ENCODE measurements around the gene PAX1.

Gene PAX1
- total RNA-seq: 0 reads per million in 3 donors

- no peak within 1 kb of the TSS for H3K4me3 ChIP-seq (ENCODE audit: insufficient read depth, low read depth, low read length, poor library complexity, severe bottlenecking)
- no peaks in the 10 kb centered on the region for H3K36me3 ChIP-seq (ENCODE audit: control insufficient read depth, insufficient read depth, low read length)
- no peak for DNase-seq
- H3K9me3 ChIP-seq (ENCODE audit: control insufficient read depth, low read length): no peaks in the 10 kb centered on the region
- no peaks in the 10 kb centered on the region for H3K4me1 ChIP-seq (ENCODE audit: control insufficient read depth, insufficient read depth, low read length, poor library complexity, severe bottlenecking)
- H3K27me3 ChIP-seq (replicated peaks; ENCODE audit: control insufficient read depth, insufficient read depth, low read length, poor library complexity, severe bottlenecking): peaks cover 24% of the 10 kb centered on the region
- H3K27ac ChIP-seq (ENCODE audit: insufficient read depth, low read length, poor library complexity, severe bottlenecking): no peak within 1 kb of the TSS
Measured at GRCh38 chr20:21705575-21706260, at the start of gene PAX1. Gene PAX1, plus strand, starts transcription at chr20:21705664. Its CDS starts 49 bp downstream, at chr20:21705713.

GRCh38 chr20:21656308-21657067, 49.0 kb upstream of the PAX1 start:
- no peaks in the 10 kb centered on the region for H3K36me3 ChIP-seq (ENCODE audit: control insufficient read depth, insufficient read depth, low read length)
- H3K4me1 ChIP-seq (ENCODE audit: control insufficient read depth, insufficient read depth, low read length, poor library complexity, severe bottlenecking): no peaks in the 10 kb centered on the region
- H3K4me3 ChIP-seq (ENCODE audit: insufficient read depth, low read depth, low read length, poor library complexity, severe bottlenecking): no peak overlapping the region
- no peak overlapping the region for H3K27ac ChIP-seq (ENCODE audit: insufficient read depth, low read length, poor library complexity, severe bottlenecking)
- no peak for DNase-seq
- no peaks in the 10 kb centered on the region for H3K9me3 ChIP-seq (ENCODE audit: control insufficient read depth, low read length)
- H3K27me3 ChIP-seq (replicated peaks; ENCODE audit: control insufficient read depth, insufficient read depth, low read length, poor library complexity, severe bottlenecking): no peaks in the 10 kb centered on the region

- no peak for DNase-seq
- no peaks in the 10 kb centered on the region for H3K4me1 ChIP-seq (ENCODE audit: control insufficient read depth, insufficient read depth, low read length, poor library complexity, severe bottlenecking)
- no peak overlapping the region for H3K27ac ChIP-seq (ENCODE audit: insufficient read depth, low read length, poor library complexity, severe bottlenecking)
- no peaks in the 10 kb centered on the region for H3K36me3 ChIP-seq (ENCODE audit: control insufficient read depth, insufficient read depth, low read length)
- no peaks in the 10 kb centered on the region for H3K9me3 ChIP-seq (ENCODE audit: control insufficient read depth, low read length)
- no peak overlapping the region for H3K4me3 ChIP-seq (ENCODE audit: insufficient read depth, low read depth, low read length, poor library complexity, severe bottlenecking)
- H3K27me3 ChIP-seq (replicated peaks; ENCODE audit: control insufficient read depth, insufficient read depth, low read length, poor library complexity, severe bottlenecking): no peaks in the 10 kb centered on the region
Measured at GRCh38 chr20:21661488-21662055, 43.9 kb upstream of the PAX1 start.

DNA sequence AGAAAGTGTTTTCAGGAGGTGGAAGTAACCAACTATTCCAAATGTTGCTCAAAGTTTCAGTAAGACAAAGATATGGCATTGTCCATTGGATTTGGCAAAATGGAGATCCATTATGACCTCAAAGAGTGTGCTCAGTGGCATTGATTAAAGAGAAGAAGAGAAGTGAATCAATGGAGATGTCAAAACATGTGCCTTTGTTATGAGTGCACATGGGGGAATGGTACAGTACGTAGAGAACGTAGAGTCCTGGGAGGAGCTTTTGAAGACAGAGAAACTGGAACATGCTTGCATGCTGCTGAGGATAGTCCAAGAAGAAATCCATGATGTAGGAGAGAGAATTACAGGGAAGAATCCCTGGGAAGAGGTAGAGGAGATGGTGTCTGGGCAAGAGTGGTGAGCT, 42.0 kb upstream of the PAX1 start:
- DNase-seq: no peak
- Histone ChIP-seq H3K27me3 (replicated peaks; ENCODE audit: control insufficient read depth, insufficient read depth, low read length, poor library complexity, severe bottlenecking) (no peaks in the 10 kb centered on the region), H3K9me3 (ENCODE audit: control insufficient read depth, low read length) (no peaks in the 10 kb centered on the region), H3K4me1 (ENCODE audit: control insufficient read depth, insufficient read depth, low read length, poor library complexity, severe bottlenecking) (no peaks in the 10 kb centered on the region), H3K27ac (ENCODE audit: insufficient read depth, low read length, poor library complexity, severe bottlenecking) (no peak overlapping the region), H3K4me3 (ENCODE audit: insufficient read depth, low read depth, low read length, poor library complexity, severe bottlenecking) (no peak overlapping the region), H3K36me3 (ENCODE audit: control insufficient read depth, insufficient read depth, low read length) (no peaks in the 10 kb centered on the region)

DNA sequence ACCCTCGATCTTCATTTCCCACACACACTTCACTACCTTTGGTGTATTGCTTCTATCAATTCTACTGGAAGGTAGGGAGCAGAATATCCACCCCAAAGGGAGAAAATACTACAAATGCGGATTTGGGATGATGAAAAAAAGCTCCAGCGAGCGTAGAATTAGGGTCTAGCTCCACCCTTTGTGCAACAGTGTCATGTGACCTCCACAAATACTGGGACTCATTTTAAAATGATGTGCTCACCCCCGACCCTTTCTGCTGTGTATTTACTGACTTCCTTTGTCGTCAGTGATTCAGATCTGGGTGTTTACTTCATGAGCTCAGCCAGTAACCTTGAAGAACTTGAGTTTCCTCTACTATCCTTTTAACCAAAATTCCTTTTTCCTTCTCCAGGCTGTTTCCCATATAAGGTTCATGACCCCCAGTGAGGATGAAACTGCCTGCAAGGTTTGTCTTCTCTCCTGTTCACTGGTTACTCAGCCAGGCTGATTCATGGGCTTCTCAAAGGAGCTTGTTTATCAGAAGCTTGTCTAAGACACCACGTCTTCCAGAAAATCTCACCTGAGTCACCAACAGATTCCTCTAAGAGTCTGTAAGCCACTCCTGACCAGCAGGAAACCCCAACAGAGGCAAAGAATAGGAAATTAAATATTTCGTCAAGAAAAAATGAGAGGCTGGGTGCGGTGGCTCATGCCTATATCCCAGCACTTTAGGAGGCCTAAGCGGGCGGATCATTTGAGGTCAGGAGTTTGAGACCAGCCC, 39.6 kb upstream of the PAX1 start:
- no peak for DNase-seq
- Histone ChIP-seq H3K27me3 (replicated peaks; ENCODE audit: control insufficient read depth, insufficient read depth, low read length, poor library complexity, severe bottlenecking) (no peaks in the 10 kb centered on the region), H3K36me3 (ENCODE audit: control insufficient read depth, insufficient read depth, low read length) (no peaks in the 10 kb centered on the region), H3K9me3 (ENCODE audit: control insufficient read depth, low read length) (no peaks in the 10 kb centered on the region), H3K4me3 (ENCODE audit: insufficient read depth, low read depth, low read length, poor library complexity, severe bottlenecking) (no peak overlapping the region), H3K27ac (ENCODE audit: insufficient read depth, low read length, poor library complexity, severe bottlenecking) (no peak overlapping the region), H3K4me1 (ENCODE audit: control insufficient read depth, insufficient read depth, low read length, poor library complexity, severe bottlenecking) (no peaks in the 10 kb centered on the region)

GRCh38 chr20:21670126-21670525, 35.3 kb upstream of the PAX1 start:
- H3K36me3 ChIP-seq (ENCODE audit: control insufficient read depth, insufficient read depth, low read length): no peaks in the 10 kb centered on the region
- no peak overlapping the region for H3K27ac ChIP-seq (ENCODE audit: insufficient read depth, low read length, poor library complexity, severe bottlenecking)
- no peaks in the 10 kb centered on the region for H3K27me3 ChIP-seq (replicated peaks; ENCODE audit: control insufficient read depth, insufficient read depth, low read length, poor library complexity, severe bottlenecking)
- no peak for DNase-seq
- H3K4me1 ChIP-seq (ENCODE audit: control insufficient read depth, insufficient read depth, low read length, poor library complexity, severe bottlenecking): no peaks in the 10 kb centered on the region
- no peak overlapping the region for H3K4me3 ChIP-seq (ENCODE audit: insufficient read depth, low read depth, low read length, poor library complexity, severe bottlenecking)
- H3K9me3 ChIP-seq (ENCODE audit: control insufficient read depth, low read length): no peaks in the 10 kb centered on the region

- Histone ChIP-seq H3K27ac (ENCODE audit: insufficient read depth, low read length, poor library complexity, severe bottlenecking) (no peak overlapping the region), H3K4me3 (ENCODE audit: insufficient read depth, low read depth, low read length, poor library complexity, severe bottlenecking) (no peak overlapping the region), H3K4me1 (ENCODE audit: control insufficient read depth, insufficient read depth, low read length, poor library complexity, severe bottlenecking) (no peaks in the 10 kb centered on the region), H3K36me3 (ENCODE audit: control insufficient read depth, insufficient read depth, low read length) (no peaks in the 10 kb centered on the region), H3K9me3 (ENCODE audit: control insufficient read depth, low read length) (no peaks in the 10 kb centered on the region), H3K27me3 (replicated peaks; ENCODE audit: control insufficient read depth, insufficient read depth, low read length, poor library complexity, severe bottlenecking) (no peaks in the 10 kb centered on the region)
- DNase-seq: no peak
Measured at GRCh38 chr20:21670981-21671380, 34.5 kb upstream of the PAX1 start.

DNA sequence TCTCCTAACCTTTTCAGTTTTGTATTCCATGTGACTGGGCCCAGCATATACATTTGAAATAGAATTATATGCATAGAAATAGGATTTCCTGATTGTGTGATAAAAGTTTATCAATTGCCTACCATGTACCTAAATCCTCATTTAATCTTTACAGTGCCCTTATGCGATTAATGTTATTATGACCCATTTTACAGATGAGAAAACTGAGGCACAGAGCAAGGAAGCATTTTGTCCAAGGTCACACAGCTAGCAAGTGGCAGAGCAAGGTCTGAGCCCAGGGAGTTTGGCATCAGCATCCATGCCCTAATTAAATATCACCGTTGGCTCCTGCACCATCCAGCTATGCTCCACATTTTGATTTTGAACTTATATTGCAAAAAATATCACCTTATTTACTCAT, 28.2 kb upstream of the PAX1 start:
- no peaks in the 10 kb centered on the region for H3K27me3 ChIP-seq (replicated peaks; ENCODE audit: control insufficient read depth, insufficient read depth, low read length, poor library complexity, severe bottlenecking)
- no peaks in the 10 kb centered on the region for H3K4me1 ChIP-seq (ENCODE audit: control insufficient read depth, insufficient read depth, low read length, poor library complexity, severe bottlenecking)
- H3K27ac ChIP-seq (ENCODE audit: insufficient read depth, low read length, poor library complexity, severe bottlenecking): no peak overlapping the region
- no peak overlapping the region for H3K4me3 ChIP-seq (ENCODE audit: insufficient read depth, low read depth, low read length, poor library complexity, severe bottlenecking)
- no peaks in the 10 kb centered on the region for H3K36me3 ChIP-seq (ENCODE audit: control insufficient read depth, insufficient read depth, low read length)
- H3K9me3 ChIP-seq (ENCODE audit: control insufficient read depth, low read length): no peaks in the 10 kb centered on the region
- DNase-seq: no peak

DNA sequence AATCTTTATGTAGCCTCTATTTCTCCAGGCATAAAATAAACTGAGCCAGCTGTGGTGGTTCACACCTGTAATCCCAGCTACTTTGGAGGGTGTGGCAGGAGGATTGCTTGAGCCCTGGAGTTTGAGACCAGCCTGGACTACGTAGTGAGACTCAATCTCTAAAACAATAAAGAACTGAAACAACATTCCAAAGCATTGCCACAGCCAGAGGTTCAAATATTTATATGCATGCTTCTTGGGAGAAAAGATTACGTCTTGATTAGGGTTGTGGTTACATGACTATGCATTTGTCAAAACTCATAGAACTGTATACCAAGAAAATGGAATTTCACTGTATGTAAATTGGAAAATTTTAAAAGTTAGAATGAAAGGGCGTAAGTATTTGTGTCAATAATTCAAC, 27.7 kb upstream of the PAX1 start:
- H3K27me3 ChIP-seq (replicated peaks; ENCODE audit: control insufficient read depth, insufficient read depth, low read length, poor library complexity, severe bottlenecking): no peaks in the 10 kb centered on the region
- DNase-seq: no peak
- H3K27ac ChIP-seq (ENCODE audit: insufficient read depth, low read length, poor library complexity, severe bottlenecking): no peak overlapping the region
- no peaks in the 10 kb centered on the region for H3K4me1 ChIP-seq (ENCODE audit: control insufficient read depth, insufficient read depth, low read length, poor library complexity, severe bottlenecking)
- H3K9me3 ChIP-seq (ENCODE audit: control insufficient read depth, low read length): no peaks in the 10 kb centered on the region
- H3K4me3 ChIP-seq (ENCODE audit: insufficient read depth, low read depth, low read length, poor library complexity, severe bottlenecking): no peak overlapping the region
- H3K36me3 ChIP-seq (ENCODE audit: control insufficient read depth, insufficient read depth, low read length): no peaks in the 10 kb centered on the region

Data from effector memory CD4-positive, alpha-beta T cell (primary cell).